Neural cell (in vitro differentiated cells): ENCODE measurements around the gene DIP2C. TPM values are rescaled to one million over a fixed set of nuclear protein-coding genes. Genes with fewer than 3 reads are reported as not detected.

Experiments
- H2AFZ ChIP-seq: fragments of 200-600, 300-800 bp; sonication (generic), shearing (Covaris generic); 2 replicates; pipeline ENCODE4 v1.6.0; 2014; ENCODE audit warnings: low read depth, mild to moderate bottlenecking, antibody characterized with exemption, low read length, moderate library complexity
- H3F3A ChIP-seq: fragments of 200-600 bp; shearing (Covaris generic); 2 replicates; pipeline ENCODE4 v1.6.1; 2016; ENCODE audit warnings: mild to moderate bottlenecking, moderate library complexity, mixed read lengths, antibody characterized with exemption, low read length; ENCODE audit not compliant: insufficient read depth, poor library complexity, severe bottlenecking
- H3K27ac ChIP-seq: fragments of 200-600, 300-800 bp; sonication (generic), shearing (Covaris generic); 2 replicates; pipeline ENCODE4 v1.5.1; 2014; ENCODE audit warnings: mild to moderate bottlenecking, low read length, moderate library complexity
- H3K27me3 ChIP-seq: fragments of 300-800, 200-600 bp; sonication (generic), shearing (Covaris generic); 2 replicates; pipeline ENCODE4 v1.6.0; 2014; ENCODE audit warnings: mild to moderate bottlenecking, low read depth, low read length, moderate library complexity; ENCODE audit not compliant: insufficient read depth
- H3K36me3 ChIP-seq: fragments of 300-800, 200-600 bp; sonication (generic), shearing (Covaris generic); 2 replicates; pipeline ENCODE4 v1.5.1; 2014; ENCODE audit warnings: mild to moderate bottlenecking, antibody characterized with exemption, low read length, moderate library complexity; ENCODE audit not compliant: insufficient read depth
- H3K4me2 ChIP-seq: fragments of 300-800, 200-600 bp; sonication (generic), shearing (Covaris generic); 2 replicates; pipeline ENCODE4 v1.6.0; 2014; ENCODE audit warnings: mild to moderate bottlenecking, low read length
- H3K4me3 ChIP-seq: fragments of 300-800, 200-600 bp; sonication (generic), shearing (Covaris generic); 2 replicates; pipeline ENCODE4 v1.5.1; 2014; ENCODE audit warnings: mild to moderate bottlenecking, low read length, moderate library complexity
- H3K79me2 ChIP-seq: fragments of 200-600 bp; shearing (Covaris generic); replicated peaks from 2 replicates; pipeline ENCODE4 v1.6.0; 2014; ENCODE audit warnings: mild to moderate bottlenecking, low read length, moderate library complexity; ENCODE audit not compliant: insufficient read depth
- H3K9ac ChIP-seq: fragments of 300-800, 200-600 bp; sonication (generic), shearing (Covaris generic); 2 replicates; pipeline ENCODE4 v1.6.1; 2016; ENCODE audit warnings: mild to moderate bottlenecking, low read length, mixed read lengths
- H3K9me2 ChIP-seq: fragments of 200-600 bp; shearing (Covaris generic); 2 replicates; pipeline ENCODE4 v1.6.1; 2016; ENCODE audit warnings: mild to moderate bottlenecking, low read length, mixed read lengths; ENCODE audit not compliant: insufficient read depth
- H3K9me3 ChIP-seq: fragments of 200-600, 300-800 bp; sonication (generic), shearing (Covaris generic); 2 replicates; pipeline ENCODE4 v1.6.1; 2016; ENCODE audit warnings: mild to moderate bottlenecking, mixed run types, low read length, moderate library complexity, mixed read lengths
- H4K20me1 ChIP-seq: fragments of 200-600 bp; shearing (Covaris generic); 2 replicates; pipeline ENCODE4 v1.6.1; 2016; ENCODE audit warnings: mild to moderate bottlenecking, mixed run types; ENCODE audit not compliant: insufficient read depth
- EP300 ChIP-seq: fragments of 450-650 bp; conservative IDR thresholded peaks from 2 replicates; pipeline ENCODE4 v1.6.1; 2014; ENCODE audit warnings: antibody characterized with exemption, mild to moderate bottlenecking, moderate library complexity; ENCODE audit not compliant: poor library complexity, severe bottlenecking
- EZH2 ChIP-seq: fragments of 200-600, 300-800 bp; shearing (Covaris generic), sonication (generic); IDR thresholded peaks from 2 replicates; pipeline ENCODE4 v1.6.1; 2014; ENCODE audit warnings: antibody characterized with exemption, low read length, borderline replicate concordance, mild to moderate bottlenecking; ENCODE audit not compliant: insufficient read depth, poor library complexity, severe bottlenecking
- MXI1 ChIP-seq: fragments of 450-650 bp; conservative IDR thresholded peaks from 2 replicates; pipeline ENCODE4 v1.6.1; 2014; ENCODE audit warnings: antibody characterized with exemption, mild to moderate bottlenecking; ENCODE audit not compliant: poor library complexity, severe bottlenecking
- POLR2AphosphoS5 ChIP-seq: IDR thresholded peaks from 2 replicates; pipeline ENCODE4 v1.6.1; 2012
- RAD21 ChIP-seq: fragments of 450-650 bp; conservative IDR thresholded peaks from 2 replicates; pipeline ENCODE4 v1.6.1; 2014; ENCODE audit warnings: antibody characterized with exemption, mild to moderate bottlenecking, moderate library complexity
- SMC3 ChIP-seq: fragments of 450-650 bp; conservative IDR thresholded peaks from 2 replicates; pipeline ENCODE4 v1.6.1; 2014; ENCODE audit warnings: antibody characterized with exemption, mild to moderate bottlenecking, moderate library complexity; ENCODE audit not compliant: poor library complexity
- TAF1 ChIP-seq: IDR thresholded peaks from 2 replicates; pipeline ENCODE4 v1.6.1; 2012; ENCODE audit warnings: low read depth
- polyA plus RNA-seq: library from polyadenylated mRNA; depleted of rRNA; stranded (reverse); fragments of >200 nt; gene quantifications from 2 replicates; pipeline ENCODE4 v1.2.3, GENCODE V29; 2014
- TF ChIP-seq, protein P1 (sequence below): fragments of 450-650 bp; IDR thresholded peaks from 2 replicates; pipeline ENCODE4 v1.5.1; 2014; ENCODE audit warnings: antibody characterized with exemption, mild to moderate bottlenecking, moderate library complexity; ENCODE audit not compliant: poor library complexity, severe bottlenecking
- TF ChIP-seq, protein P2 (sequence below): IDR thresholded peaks from 2 replicates; pipeline ENCODE4 v1.6.1; 2012; ENCODE audit warnings: borderline replicate concordance

Gene DIP2C
- polyA plus RNA-seq, 1 donor from 2014 or later: 24.1 TPM

DNA sequence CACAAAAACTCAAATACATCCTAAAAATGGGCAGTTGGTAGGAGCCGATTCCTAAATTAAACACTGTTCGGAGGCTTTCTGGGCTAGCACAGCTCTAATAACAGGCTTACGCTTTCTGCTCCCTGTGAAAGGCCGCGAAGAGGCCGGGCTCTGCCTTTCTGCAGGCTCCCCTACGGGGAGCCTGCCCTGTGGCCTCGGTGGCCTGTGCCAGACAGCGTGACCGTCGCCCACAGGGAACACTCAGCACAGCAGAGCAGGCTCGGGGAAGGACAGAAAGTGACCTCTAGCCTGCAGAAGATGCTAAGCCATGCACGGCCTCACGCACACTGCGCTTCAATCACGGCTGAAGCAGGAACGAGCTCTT lies 64.2 kb downstream of the DIP2C start:
- TF ChIP-seq POLR2AphosphoS5 (peak; percentile 8), EP300 (no peak)
- H3K79me2 ChIP-seq: peaks cover 64% of the 10 kb centered on the region
- H2AFZ ChIP-seq: no peak overlapping the region
- peak overlapping the region; percentile 52 for H3K4me3 ChIP-seq
- H3K4me2 ChIP-seq: peak overlapping the region; percentile 25
- H3K9ac ChIP-seq: peak overlapping the region; percentile 44
- no peaks in the 10 kb centered on the region for H3K9me3 ChIP-seq
- H4K20me1 ChIP-seq: peaks cover 29% of the 10 kb centered on the region
- H3K27me3 ChIP-seq: no peaks in the 10 kb centered on the region
- no peaks in the 10 kb centered on the region for H3F3A ChIP-seq
- peak overlapping the region; percentile 47 for H3K27ac ChIP-seq
- no peaks in the 10 kb centered on the region for H3K9me2 ChIP-seq
- peaks cover 4% of the 10 kb centered on the region for H3K36me3 ChIP-seq

DNA sequence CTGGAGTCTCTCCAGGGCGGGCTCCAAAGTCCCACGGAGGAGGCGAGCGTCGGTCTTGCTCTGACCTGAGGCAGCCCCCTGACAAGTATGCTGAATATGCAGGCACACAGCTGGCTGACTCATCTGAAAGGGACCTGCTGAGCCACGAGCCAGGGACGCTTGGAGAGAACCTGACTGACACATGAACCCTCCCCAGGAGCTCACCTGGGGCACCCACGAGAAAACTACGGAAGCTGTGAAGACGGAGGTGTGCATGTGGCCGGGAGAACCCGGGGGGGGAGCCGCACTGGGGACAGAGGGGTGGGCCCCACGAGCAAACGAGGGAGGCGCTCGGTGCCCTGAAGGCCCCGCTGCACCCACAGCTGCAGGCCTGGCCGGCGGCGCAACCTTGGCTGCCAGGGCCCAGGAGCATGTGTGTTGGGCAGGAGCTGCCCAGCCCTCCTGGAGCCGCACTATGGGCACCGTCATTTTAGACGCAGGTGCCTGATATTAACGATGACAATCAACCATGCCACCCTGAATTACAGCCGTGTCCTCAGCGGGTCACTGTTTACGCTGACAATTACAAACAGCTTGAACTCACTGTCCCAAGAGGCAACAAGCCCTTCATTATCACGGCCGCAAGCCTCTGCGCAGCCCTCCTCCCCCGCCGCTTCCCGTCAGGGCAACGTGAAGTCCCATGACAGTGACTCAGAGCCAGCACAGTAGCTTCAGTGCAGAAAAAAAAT lies 64.7 kb downstream of the DIP2C start:
- peaks cover 4% of the 10 kb centered on the region for H3K36me3 ChIP-seq
- TF ChIP-seq EZH2 (no peak), POLR2AphosphoS5 (peak; percentile 50), MXI1 (no peak), SMC3 (no peak)
- TF ChIP-seq, protein P1, sequence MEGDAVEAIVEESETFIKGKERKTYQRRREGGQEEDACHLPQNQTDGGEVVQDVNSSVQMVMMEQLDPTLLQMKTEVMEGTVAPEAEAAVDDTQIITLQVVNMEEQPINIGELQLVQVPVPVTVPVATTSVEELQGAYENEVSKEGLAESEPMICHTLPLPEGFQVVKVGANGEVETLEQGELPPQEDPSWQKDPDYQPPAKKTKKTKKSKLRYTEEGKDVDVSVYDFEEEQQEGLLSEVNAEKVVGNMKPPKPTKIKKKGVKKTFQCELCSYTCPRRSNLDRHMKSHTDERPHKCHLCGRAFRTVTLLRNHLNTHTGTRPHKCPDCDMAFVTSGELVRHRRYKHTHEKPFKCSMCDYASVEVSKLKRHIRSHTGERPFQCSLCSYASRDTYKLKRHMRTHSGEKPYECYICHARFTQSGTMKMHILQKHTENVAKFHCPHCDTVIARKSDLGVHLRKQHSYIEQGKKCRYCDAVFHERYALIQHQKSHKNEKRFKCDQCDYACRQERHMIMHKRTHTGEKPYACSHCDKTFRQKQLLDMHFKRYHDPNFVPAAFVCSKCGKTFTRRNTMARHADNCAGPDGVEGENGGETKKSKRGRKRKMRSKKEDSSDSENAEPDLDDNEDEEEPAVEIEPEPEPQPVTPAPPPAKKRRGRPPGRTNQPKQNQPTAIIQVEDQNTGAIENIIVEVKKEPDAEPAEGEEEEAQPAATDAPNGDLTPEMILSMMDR: no peak
- H3K9me2 ChIP-seq: no peaks in the 10 kb centered on the region
- H3K9me3 ChIP-seq: no peaks in the 10 kb centered on the region
- H4K20me1 ChIP-seq: peaks cover 29% of the 10 kb centered on the region
- no peaks in the 10 kb centered on the region for H3F3A ChIP-seq
- H3K4me2 ChIP-seq: peak overlapping the region; percentile 25
- H2AFZ ChIP-seq: no peak overlapping the region
- H3K27me3 ChIP-seq: no peaks in the 10 kb centered on the region
- peak overlapping the region; percentile 47 for H3K27ac ChIP-seq
- H3K79me2 ChIP-seq: peaks cover 64% of the 10 kb centered on the region
- H3K4me3 ChIP-seq: peak overlapping the region; percentile 52
- H3K9ac ChIP-seq: peak overlapping the region; percentile 44

DNA sequence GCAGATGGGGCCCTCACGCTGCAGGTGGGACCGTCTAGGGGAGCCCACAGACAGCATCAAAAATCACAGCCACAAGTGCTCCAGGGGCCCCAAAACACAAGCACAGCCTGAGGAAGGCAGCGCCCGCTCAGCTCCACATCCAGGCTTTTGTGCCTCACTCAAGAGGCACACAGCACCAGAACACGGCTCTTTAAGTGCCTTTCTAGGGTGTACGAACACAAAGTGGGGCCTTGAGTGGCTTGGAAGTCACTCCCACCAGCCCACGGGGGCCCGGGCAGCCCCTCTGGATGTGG lies 65.2 kb downstream of the DIP2C start:
- no peaks in the 10 kb centered on the region for H3K9me2 ChIP-seq
- H3K9ac ChIP-seq: peak overlapping the region; percentile 44
- peaks cover 4% of the 10 kb centered on the region for H3K36me3 ChIP-seq
- peak overlapping the region; percentile 25 for H3K4me2 ChIP-seq
- H2AFZ ChIP-seq: no peak overlapping the region
- TF ChIP-seq, protein P1: no peak
- no peak for TF ChIP-seq EZH2
- no peak for TF ChIP-seq POLR2AphosphoS5
- no peak for TF ChIP-seq MXI1
- no peak for TF ChIP-seq SMC3
- TF ChIP-seq, protein P2, sequence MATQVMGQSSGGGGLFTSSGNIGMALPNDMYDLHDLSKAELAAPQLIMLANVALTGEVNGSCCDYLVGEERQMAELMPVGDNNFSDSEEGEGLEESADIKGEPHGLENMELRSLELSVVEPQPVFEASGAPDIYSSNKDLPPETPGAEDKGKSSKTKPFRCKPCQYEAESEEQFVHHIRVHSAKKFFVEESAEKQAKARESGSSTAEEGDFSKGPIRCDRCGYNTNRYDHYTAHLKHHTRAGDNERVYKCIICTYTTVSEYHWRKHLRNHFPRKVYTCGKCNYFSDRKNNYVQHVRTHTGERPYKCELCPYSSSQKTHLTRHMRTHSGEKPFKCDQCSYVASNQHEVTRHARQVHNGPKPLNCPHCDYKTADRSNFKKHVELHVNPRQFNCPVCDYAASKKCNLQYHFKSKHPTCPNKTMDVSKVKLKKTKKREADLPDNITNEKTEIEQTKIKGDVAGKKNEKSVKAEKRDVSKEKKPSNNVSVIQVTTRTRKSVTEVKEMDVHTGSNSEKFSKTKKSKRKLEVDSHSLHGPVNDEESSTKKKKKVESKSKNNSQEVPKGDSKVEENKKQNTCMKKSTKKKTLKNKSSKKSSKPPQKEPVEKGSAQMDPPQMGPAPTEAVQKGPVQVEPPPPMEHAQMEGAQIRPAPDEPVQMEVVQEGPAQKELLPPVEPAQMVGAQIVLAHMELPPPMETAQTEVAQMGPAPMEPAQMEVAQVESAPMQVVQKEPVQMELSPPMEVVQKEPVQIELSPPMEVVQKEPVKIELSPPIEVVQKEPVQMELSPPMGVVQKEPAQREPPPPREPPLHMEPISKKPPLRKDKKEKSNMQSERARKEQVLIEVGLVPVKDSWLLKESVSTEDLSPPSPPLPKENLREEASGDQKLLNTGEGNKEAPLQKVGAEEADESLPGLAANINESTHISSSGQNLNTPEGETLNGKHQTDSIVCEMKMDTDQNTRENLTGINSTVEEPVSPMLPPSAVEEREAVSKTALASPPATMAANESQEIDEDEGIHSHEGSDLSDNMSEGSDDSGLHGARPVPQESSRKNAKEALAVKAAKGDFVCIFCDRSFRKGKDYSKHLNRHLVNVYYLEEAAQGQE: no peak
- no peak for TF ChIP-seq RAD21
- no peak for TF ChIP-seq EP300
- TF ChIP-seq TAF1: no peak
- H3K79me2 ChIP-seq: peaks cover 62% of the 10 kb centered on the region
- no peaks in the 10 kb centered on the region for H3K9me3 ChIP-seq
- peaks cover 29% of the 10 kb centered on the region for H4K20me1 ChIP-seq
- H3K27me3 ChIP-seq: no peaks in the 10 kb centered on the region
- H3K4me3 ChIP-seq: peak overlapping the region; percentile 52
- no peaks in the 10 kb centered on the region for H3F3A ChIP-seq
- H3K27ac ChIP-seq: peak overlapping the region; percentile 47
